Esophagus muscularis mucosa (tissue), 4 donors: ENCODE data around the gene ME3. TPM values are rescaled to one million over a fixed set of nuclear protein-coding genes. Genes with fewer than 3 reads are reported as not detected.

Experiments used
- DNase-seq: peaks from one replicate; pipeline ENCODE4 v3.0.0-alpha.2; 2017; ENCODE audit errors: extremely low spot score
- H3K27ac ChIP-seq, 4 donors: fragments of 200-600 bp; sonication (generic); replicated peaks in 1 of 4; 1 replicate in 3 of 4; 2 replicates in 1 of 4; pipeline ENCODE4 v1.5.1; 2016 to 2019; ENCODE audit warnings: mild to moderate bottlenecking in 1 of 4
- H3K27me3 ChIP-seq, 4 donors: fragments of 200-600 bp; sonication (generic); one replicate each; pipeline versions ENCODE4 v1.5.1 to v1.6.0; 2016 to 2019
- H3K36me3 ChIP-seq, 4 donors: fragments of 200-600 bp; sonication (generic); one replicate each; pipeline ENCODE4 v1.5.1; 2016 to 2019
- H3K4me1 ChIP-seq, 4 donors: fragments of 200-600 bp; sonication (generic); one replicate each; pipeline ENCODE4 v1.5.1; 2016 to 2019
- H3K4me3 ChIP-seq, 4 donors: fragments of 200-600 bp; sonication (generic); 1 replicate in 2 of 4; 2 replicates in 2 of 4; pipeline ENCODE4 v1.5.1; 2016 to 2019; ENCODE audit warnings: mild to moderate bottlenecking in 4 of 4, moderate library complexity in 1 of 4
- H3K9me3 ChIP-seq, 4 donors: fragments of 200-600 bp; sonication (generic); 1 replicate in 3 of 4; 2 replicates in 1 of 4; pipeline ENCODE4 v1.5.1; 2016 to 2019
- EP300 ChIP-seq: sonication (generic); formaldehyde crosslinking; IDR thresholded peaks from one replicate; pipeline ENCODE4 v1.6.1; 2017; ENCODE audit warnings: antibody characterized with exemption
- POLR2A ChIP-seq: fragments of 450-650 bp; IDR thresholded peaks from one replicate; pipeline ENCODE4 v1.6.1; 2017; ENCODE audit warnings: antibody characterized with exemption, moderate library complexity, mild to moderate bottlenecking, low read depth
- POLR2AphosphoS5 ChIP-seq, 2 donors: sonication (generic); formaldehyde crosslinking; IDR thresholded peaks; one replicate each; pipeline ENCODE4 v1.6.1; 2017; ENCODE audit warnings: antibody characterized with exemption in 2 of 2
- WGBS: methylation state at CpG from one replicate; pipeline ENCODE4 v1.1.5; 2018; 5-methylcytosine and 5-hydroxymethylcytosine counted together
- intact Hi-C: fragments of 100-400 bp; cut with DNase I; formaldehyde crosslinking; loops from one replicate; pipeline ENCODE4 v1.15.1; 2023
- total RNA-seq, 4 donors: library from RNA; depleted of rRNA; stranded (reverse); fragments of >200 nt; gene quantifications; one replicate each; pipeline versions ENCODE4 v1.1.0 to v1.2.1, GENCODE V29; 2016
- TF ChIP-seq, protein P1 (sequence below), 3 experiments: fragments of 200-600 bp in 2 of 3; fragments of 450-650 bp in 1 of 3; sonication (generic) in 2 of 3; IDR thresholded peaks; one replicate each; pipeline ENCODE4 v1.5.1; 2017 to 2019; ENCODE audit warnings: antibody characterized with exemption in 3 of 3, mild to moderate bottlenecking in 2 of 3, moderate library complexity in 1 of 3

Gene ME3
- total RNA-seq, 4 donors from 2014 or later: 20.4 to 50.1 (median 26.2) TPM

DNA sequence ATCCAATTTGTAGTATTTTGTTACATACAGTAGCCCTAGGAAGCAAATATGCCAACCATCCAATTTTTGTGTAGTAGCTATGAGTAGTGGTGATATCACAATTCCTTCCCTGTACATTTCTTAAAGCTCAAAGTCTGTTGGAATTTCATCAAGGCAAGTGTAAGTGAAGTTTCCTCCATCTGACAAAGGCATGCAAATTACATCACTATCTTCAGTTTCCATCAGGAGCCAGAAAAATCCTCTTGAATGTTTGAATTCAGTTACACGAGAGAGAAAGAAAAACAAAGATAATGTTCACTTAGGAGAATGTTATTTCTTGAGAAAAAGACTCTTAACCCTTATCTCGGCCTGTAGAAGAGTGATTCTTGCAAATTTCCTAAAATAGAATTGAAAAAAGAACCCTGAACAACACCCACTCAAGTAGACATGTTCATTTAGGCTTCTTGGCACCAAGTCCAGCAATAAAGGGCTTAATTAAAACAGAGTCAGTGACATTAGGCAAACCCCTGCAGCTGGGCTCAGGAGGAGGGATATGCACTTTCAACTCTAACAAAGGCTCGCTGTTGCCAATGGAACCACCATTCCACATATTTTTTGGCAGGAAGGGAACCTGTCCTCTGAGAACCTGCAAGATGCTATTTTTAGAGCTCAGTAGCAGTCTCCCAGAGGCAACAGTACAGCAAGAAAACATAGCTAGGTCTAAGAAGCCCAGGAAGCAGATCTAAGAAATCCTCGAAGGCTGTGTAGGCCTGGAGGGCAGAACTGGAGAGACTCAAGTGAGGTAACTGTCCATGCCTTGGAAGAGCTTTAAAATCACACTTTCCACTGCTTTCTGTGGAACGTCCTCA, 153.1 kb downstream of the ME3 start:
- Histone ChIP-seq H3K27me3 (no peaks in the 10 kb centered on the region), H3K36me3 (no peaks in the 10 kb centered on the region), H3K4me3 (no peak overlapping the region), H3K4me1 (peaks cover 37 to 53% (median 46%) of the 10 kb centered on the region in 4 donors), H3K27ac (peak overlapping the region; percentile 64 to 72 (median 70)), H3K9me3 (no peaks in the 10 kb centered on the region)
- intact Hi-C loops: no loop called here
- WGBS: 36% methylated on average over 5 of the region's 5 CpGs
- TF ChIP-seq POLR2AphosphoS5 (IDR thresholded peaks at IDR 0.05) (peak in 1 of 2 donors; percentile 34), POLR2A (no peak), EP300 (no peak)
- TF ChIP-seq, protein P1, sequence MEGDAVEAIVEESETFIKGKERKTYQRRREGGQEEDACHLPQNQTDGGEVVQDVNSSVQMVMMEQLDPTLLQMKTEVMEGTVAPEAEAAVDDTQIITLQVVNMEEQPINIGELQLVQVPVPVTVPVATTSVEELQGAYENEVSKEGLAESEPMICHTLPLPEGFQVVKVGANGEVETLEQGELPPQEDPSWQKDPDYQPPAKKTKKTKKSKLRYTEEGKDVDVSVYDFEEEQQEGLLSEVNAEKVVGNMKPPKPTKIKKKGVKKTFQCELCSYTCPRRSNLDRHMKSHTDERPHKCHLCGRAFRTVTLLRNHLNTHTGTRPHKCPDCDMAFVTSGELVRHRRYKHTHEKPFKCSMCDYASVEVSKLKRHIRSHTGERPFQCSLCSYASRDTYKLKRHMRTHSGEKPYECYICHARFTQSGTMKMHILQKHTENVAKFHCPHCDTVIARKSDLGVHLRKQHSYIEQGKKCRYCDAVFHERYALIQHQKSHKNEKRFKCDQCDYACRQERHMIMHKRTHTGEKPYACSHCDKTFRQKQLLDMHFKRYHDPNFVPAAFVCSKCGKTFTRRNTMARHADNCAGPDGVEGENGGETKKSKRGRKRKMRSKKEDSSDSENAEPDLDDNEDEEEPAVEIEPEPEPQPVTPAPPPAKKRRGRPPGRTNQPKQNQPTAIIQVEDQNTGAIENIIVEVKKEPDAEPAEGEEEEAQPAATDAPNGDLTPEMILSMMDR (IDR thresholded peaks at IDR 0.05): no peak
- peak; percentile 80 for DNase-seq

DNA sequence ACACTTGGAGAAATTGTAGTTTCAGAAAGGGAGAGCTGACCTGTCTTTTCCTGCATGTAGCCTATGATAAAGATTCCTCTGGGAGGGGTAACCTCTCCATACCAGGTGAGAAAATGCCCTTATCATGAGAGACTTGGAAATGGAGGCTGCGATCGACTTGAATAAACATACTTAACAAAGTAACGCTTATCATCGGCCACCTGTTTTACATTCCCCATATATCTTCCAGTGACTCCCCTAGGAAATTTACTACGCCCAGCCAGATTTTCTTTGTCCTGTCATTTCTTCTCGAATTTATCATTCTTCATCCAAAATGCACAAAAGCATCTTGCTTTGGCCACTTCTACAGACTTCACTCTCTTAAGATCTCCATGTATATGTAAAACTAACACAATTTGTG, 154.2 kb downstream of the ME3 start:
- no peaks in the 10 kb centered on the region for H3K27me3 ChIP-seq
- no peak overlapping the region for H3K4me3 ChIP-seq
- H3K36me3 ChIP-seq: no peaks in the 10 kb centered on the region
- WGBS: 83% methylated on average over 6 of the region's 6 CpGs
- peak overlapping the region in 2 of 4 donors; percentile 64 to 72 for H3K27ac ChIP-seq
- peak; percentile 64 for DNase-seq
- TF ChIP-seq POLR2AphosphoS5 (IDR thresholded peaks at IDR 0.05) (no peak), EP300 (no peak), POLR2A (no peak)
- TF ChIP-seq, protein P1 (IDR thresholded peaks at IDR 0.05): no peak
- H3K4me1 ChIP-seq: peaks cover 26 to 43% (median 37%) of the 10 kb centered on the region in 4 donors
- H3K9me3 ChIP-seq: no peaks in the 10 kb centered on the region
- intact Hi-C loops: no loop called here

DNA sequence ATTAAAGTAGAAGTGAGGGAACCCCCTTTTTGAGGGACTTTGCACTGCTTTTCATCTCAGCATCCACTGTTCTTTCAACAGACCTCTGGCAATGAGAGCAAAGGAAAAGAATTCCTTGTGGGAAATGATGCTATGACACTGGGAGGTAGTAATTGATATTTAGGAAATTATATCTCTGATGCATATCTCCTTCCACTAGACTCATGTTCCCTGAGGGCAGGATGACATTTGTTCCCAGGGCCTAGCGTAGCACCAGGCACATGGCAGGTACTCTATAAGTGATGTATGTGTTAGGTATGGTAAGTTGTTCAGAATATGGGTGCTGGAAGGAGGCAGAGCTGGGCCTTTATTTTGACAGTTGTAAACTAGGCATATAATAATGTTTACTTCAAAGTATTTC, 154.9 kb downstream of the ME3 start:
- WGBS: 75% methylated on average over 1 of the region's 1 CpG
- H3K36me3 ChIP-seq: no peaks in the 10 kb centered on the region
- no peak overlapping the region for H3K27ac ChIP-seq
- no peaks in the 10 kb centered on the region for H3K27me3 ChIP-seq
- no peak for TF ChIP-seq POLR2A
- no peak for TF ChIP-seq POLR2AphosphoS5 (IDR thresholded peaks at IDR 0.05)
- TF ChIP-seq, protein P1 (IDR thresholded peaks at IDR 0.05): no peak
- no peak for TF ChIP-seq EP300
- DNase-seq: peak; percentile 19
- H3K9me3 ChIP-seq: no peaks in the 10 kb centered on the region
- H3K4me1 ChIP-seq: peaks cover 22 to 39% (median 35%) of the 10 kb centered on the region in 4 donors
- no peak overlapping the region for H3K4me3 ChIP-seq
- intact Hi-C loops: no loop called here

DNA sequence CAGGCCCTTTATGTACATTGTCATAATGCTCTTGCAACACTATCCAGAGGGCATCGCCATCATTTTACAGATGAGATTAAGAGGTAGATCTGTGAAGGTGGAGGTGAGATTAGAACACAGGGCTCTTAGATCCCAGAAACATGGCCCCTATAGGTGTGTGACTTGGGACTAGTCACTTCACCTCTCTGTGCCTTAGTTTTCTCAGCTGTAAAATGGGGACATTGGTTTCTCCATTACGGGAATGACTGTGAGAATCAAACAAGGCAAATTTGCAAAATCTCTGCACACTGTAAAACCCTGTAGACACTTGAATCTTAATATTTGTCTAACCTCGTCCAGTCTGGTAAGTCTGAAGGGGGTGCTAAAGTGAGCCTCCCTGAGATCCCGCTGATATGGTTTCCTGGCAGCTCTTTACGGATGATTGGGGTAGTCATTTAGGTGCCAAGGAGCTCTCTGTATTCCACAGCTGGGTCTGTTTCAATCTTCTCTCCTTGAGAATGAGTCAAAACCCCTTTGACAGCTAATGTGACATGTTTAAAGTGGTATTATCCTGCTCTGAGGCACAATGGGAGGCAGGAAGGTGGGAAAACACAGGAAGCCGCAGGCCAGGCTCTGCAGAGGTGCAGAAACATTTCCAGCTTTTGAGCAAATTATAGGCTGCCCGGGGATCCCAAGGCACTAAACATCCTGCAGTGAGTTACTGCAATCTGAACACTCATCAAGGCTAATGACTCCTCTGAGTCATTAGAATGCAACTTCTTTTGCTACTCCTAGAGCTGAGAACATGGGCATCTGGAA, 156.9 kb downstream of the ME3 start:
- H3K27me3 ChIP-seq: no peaks in the 10 kb centered on the region
- H3K36me3 ChIP-seq: no peaks in the 10 kb centered on the region
- DNase-seq: peak; percentile 62
- 73% methylated on average over 7 of the region's 7 CpGs for WGBS
- no peak overlapping the region for H3K4me3 ChIP-seq
- no peaks in the 10 kb centered on the region for H3K9me3 ChIP-seq
- TF ChIP-seq POLR2A: no peak
- TF ChIP-seq, protein P1 (IDR thresholded peaks at IDR 0.05): no peak
- TF ChIP-seq POLR2AphosphoS5 (IDR thresholded peaks at IDR 0.05): no peak
- TF ChIP-seq EP300: no peak
- H3K4me1 ChIP-seq: peaks cover 33 to 49% (median 45%) of the 10 kb centered on the region in 4 donors
- peak overlapping the region in 1 of 4 donors; percentile 29 for H3K27ac ChIP-seq
- intact Hi-C loops: no loop called here
